ENCODE data around the gene PARD3. TPM values are rescaled to one million over a fixed set of nuclear protein-coding genes. Genes with fewer than 3 reads are reported as not detected.

Gene PARD3
- total RNA-seq, 3 donors from 2014 or later (not counting 1 experiment from before 2014, with no cell fraction given) = 0.14 to 0.49 (median 0.38) TPM

DNA sequence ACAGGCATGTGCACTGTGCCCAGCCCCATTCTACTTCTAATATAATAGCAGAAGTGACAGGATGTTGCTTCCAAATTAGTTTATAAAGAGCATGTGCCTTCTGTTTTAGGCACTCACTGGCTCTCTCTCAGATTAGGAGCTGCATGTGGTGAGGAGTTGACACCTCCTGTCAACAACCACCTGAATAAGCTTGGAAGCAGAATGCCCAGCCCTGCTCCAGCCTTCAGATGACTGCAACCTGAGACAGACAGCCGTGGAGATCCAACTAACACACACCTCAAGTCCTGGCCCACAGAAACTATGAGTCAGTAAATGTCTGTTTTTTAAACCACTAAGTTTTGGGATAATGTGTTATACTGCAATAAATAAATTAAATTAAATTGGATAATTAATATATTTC is 54.5 kb downstream of the PARD3 start:
- Mint-ChIP-seq H3K27me3 (ENCODE audit: low read depth in 2 of 2) (peaks cover 0 to 13% of the 10 kb centered on the region in 2 donors), H3K4me1 (peaks cover 0 to 5% of the 10 kb centered on the region in 2 donors), H3K27ac (no peak overlapping the region), H3K4me3 (no peak overlapping the region), H3K9me3 (no peaks in the 10 kb centered on the region), H3K36me3 (no peaks in the 10 kb centered on the region)
- no CpG with 5 or more reads among the region's 1 CpG for WGBS (ENCODE audit: insufficient coverage)
- Histone ChIP-seq H3K4me1 (ENCODE audit: control insufficient read depth, insufficient read depth, low read length) (no peaks in the 10 kb centered on the region), H3K27ac (ENCODE audit: low read length) (no peak overlapping the region), H3K9me3 (ENCODE audit: control insufficient read depth, insufficient read depth, low read length) (no peaks in the 10 kb centered on the region), H3K27me3 (ENCODE audit: control insufficient read depth, insufficient read depth, low read length) (no peaks in the 10 kb centered on the region), H3K4me3 (ENCODE audit: low read length) (no peak overlapping the region), H3K36me3 (ENCODE audit: control insufficient read depth, insufficient read depth, low read length) (no peaks in the 10 kb centered on the region)
- TF ChIP-seq, protein P1, sequence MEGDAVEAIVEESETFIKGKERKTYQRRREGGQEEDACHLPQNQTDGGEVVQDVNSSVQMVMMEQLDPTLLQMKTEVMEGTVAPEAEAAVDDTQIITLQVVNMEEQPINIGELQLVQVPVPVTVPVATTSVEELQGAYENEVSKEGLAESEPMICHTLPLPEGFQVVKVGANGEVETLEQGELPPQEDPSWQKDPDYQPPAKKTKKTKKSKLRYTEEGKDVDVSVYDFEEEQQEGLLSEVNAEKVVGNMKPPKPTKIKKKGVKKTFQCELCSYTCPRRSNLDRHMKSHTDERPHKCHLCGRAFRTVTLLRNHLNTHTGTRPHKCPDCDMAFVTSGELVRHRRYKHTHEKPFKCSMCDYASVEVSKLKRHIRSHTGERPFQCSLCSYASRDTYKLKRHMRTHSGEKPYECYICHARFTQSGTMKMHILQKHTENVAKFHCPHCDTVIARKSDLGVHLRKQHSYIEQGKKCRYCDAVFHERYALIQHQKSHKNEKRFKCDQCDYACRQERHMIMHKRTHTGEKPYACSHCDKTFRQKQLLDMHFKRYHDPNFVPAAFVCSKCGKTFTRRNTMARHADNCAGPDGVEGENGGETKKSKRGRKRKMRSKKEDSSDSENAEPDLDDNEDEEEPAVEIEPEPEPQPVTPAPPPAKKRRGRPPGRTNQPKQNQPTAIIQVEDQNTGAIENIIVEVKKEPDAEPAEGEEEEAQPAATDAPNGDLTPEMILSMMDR (IDR thresholded peaks at IDR 0.05) = no peak
- ATAC-seq (no peak), DNase-seq (no peak)
- intact Hi-C loops (cut with micrococcal nuclease) = no loop called here

DNA sequence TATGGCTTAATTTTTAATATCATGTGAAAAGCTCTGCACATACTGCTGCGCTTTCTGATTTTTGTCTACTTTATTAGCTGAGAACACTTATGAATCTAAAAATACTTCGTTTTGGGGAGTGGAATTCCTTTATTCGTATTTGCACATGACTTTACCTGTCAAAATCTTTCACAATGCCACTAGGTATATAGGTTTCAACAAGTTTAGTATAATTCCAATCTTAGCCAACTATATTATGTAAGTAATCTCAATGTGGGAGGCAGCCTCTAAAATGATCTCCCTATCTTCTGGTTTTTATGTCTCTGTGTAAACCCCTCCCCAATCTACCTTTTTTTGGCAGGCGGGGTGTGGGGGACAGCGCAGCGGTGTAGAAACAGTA is 55.3 kb downstream of the PARD3 start:
- no peaks in the 10 kb centered on the region for H3K36me3 ChIP-seq (ENCODE audit: control insufficient read depth, insufficient read depth, low read length)
- H3K9me3 Mint-ChIP-seq = no peaks in the 10 kb centered on the region
- no peak for DNase-seq
- WGBS (ENCODE audit: insufficient coverage) = 90% methylated on average over 5 of the region's 6 CpGs
- intact Hi-C loops (cut with micrococcal nuclease) = no loop called here
- H3K36me3 Mint-ChIP-seq = no peaks in the 10 kb centered on the region
- H3K4me1 Mint-ChIP-seq = peaks cover 0 to 5% of the 10 kb centered on the region in 2 donors
- peaks cover 0 to 13% of the 10 kb centered on the region in 2 donors for H3K27me3 Mint-ChIP-seq (ENCODE audit: low read depth in 2 of 2)
- no peaks in the 10 kb centered on the region for H3K27me3 ChIP-seq (ENCODE audit: control insufficient read depth, insufficient read depth, low read length)
- no peaks in the 10 kb centered on the region for H3K4me1 ChIP-seq (ENCODE audit: control insufficient read depth, insufficient read depth, low read length)
- no peak overlapping the region for H3K4me3 Mint-ChIP-seq
- no peak overlapping the region for H3K27ac Mint-ChIP-seq
- no peak for ATAC-seq
- H3K9me3 ChIP-seq (ENCODE audit: control insufficient read depth, insufficient read depth, low read length) = no peaks in the 10 kb centered on the region
- TF ChIP-seq, protein P1 (IDR thresholded peaks at IDR 0.05) = no peak
- H3K27ac ChIP-seq (ENCODE audit: low read length) = no peak overlapping the region
- H3K4me3 ChIP-seq (ENCODE audit: low read length) = no peak overlapping the region

DNA sequence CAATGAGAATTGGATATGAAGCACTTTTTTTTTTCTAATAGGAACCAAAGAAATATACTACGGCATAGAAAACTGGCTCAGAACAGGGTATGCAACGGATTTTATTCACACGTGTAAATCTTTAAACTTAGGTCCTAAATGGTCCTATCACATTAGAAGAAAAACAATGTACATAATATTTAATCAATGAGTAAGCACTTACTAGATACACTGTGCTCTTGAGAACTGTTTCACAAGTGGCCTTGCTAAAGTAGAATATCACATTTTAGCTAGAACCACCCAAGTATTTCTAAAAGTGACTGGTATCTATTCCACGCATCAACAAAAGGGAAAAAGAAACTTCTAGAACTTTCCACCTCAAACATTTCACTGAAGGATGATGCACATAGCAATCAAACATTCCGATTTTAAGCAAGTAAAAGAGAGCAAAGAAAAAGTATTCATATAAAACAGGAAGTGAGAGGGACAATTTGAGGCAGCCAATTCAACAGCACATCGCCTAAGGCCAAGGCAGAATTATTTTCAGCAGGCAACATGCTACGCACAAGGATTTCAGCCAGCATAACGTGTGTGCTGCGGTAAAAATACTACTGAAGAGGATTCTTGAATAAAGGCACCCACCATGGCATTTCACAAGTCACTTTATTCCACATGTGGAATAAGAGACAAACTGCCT is 55.8 kb downstream of the PARD3 start:
- H3K27ac ChIP-seq (ENCODE audit: low read length) = no peak overlapping the region
- Mint-ChIP-seq H3K27me3 (ENCODE audit: low read depth in 2 of 2) (peaks cover 0 to 13% of the 10 kb centered on the region in 2 donors), H3K36me3 (no peaks in the 10 kb centered on the region), H3K4me1 (peaks cover 0 to 5% of the 10 kb centered on the region in 2 donors), H3K27ac (no peak overlapping the region), H3K9me3 (no peaks in the 10 kb centered on the region), H3K4me3 (no peak overlapping the region)
- no peaks in the 10 kb centered on the region for H3K4me1 ChIP-seq (ENCODE audit: control insufficient read depth, insufficient read depth, low read length)
- no peaks in the 10 kb centered on the region for H3K27me3 ChIP-seq (ENCODE audit: control insufficient read depth, insufficient read depth, low read length)
- H3K4me3 ChIP-seq (ENCODE audit: low read length) = no peak overlapping the region
- intact Hi-C loops (cut with micrococcal nuclease) = no loop called here
- TF ChIP-seq, protein P1 (IDR thresholded peaks at IDR 0.05) = no peak
- DNase-seq (no peak), ATAC-seq (no peak)
- no peaks in the 10 kb centered on the region for H3K9me3 ChIP-seq (ENCODE audit: control insufficient read depth, insufficient read depth, low read length)
- no peaks in the 10 kb centered on the region for H3K36me3 ChIP-seq (ENCODE audit: control insufficient read depth, insufficient read depth, low read length)
- 93% methylated on average over 7 of the region's 9 CpGs for WGBS (ENCODE audit: insufficient coverage)
